Central memory CD8-positive, alpha-beta T cell (primary cell): ENCODE results near the gene C16orf74.

ENCODE experiments used
- ATAC-seq: fragments of 150-1000 bp; cut with Tn5 transposase; replicated peaks from 2 replicates; pipeline ENCODE4 v1.10.0; 2022; ENCODE audit warnings: mild to moderate bottlenecking, moderate FRiP score, moderate number of reproducible peaks; ENCODE audit not compliant: poor library complexity, severe bottlenecking; ENCODE audit errors: extremely low read depth
- DNase-seq, 2 donors: peaks; one replicate each; pipeline ENCODE4 v3.0.0; 2021; ENCODE audit warnings: low spot score in 2 of 2
- H3K27ac Mint-ChIP-seq: one replicate; pipeline ENCODE4 v1.8.0; 2022; ENCODE audit warnings: low read depth, mild to moderate bottlenecking, moderate library complexity, mixed read lengths
- H3K27me3 Mint-ChIP-seq: one replicate; pipeline ENCODE4 v1.8.0; 2022; ENCODE audit warnings: mixed read lengths
- H3K36me3 Mint-ChIP-seq: one replicate; pipeline ENCODE4 v1.8.0; 2022; ENCODE audit warnings: mild to moderate bottlenecking, moderate library complexity, mixed read lengths; ENCODE audit not compliant: insufficient read depth
- H3K4me1 Mint-ChIP-seq: one replicate; pipeline ENCODE4 v1.8.0; 2022; ENCODE audit warnings: mixed read lengths
- H3K4me3 Mint-ChIP-seq: one replicate; pipeline ENCODE4 v1.8.0; 2022; ENCODE audit warnings: mild to moderate bottlenecking, moderate library complexity, mixed read lengths
- H3K9me3 Mint-ChIP-seq: one replicate; pipeline ENCODE4 v1.8.0; 2022; ENCODE audit warnings: mixed read lengths

The C16orf74 gene

GRCh38 chr16:85663891-85664321 lies 87.0 kb downstream of the C16orf74 start:
- peaks cover 44% of the 10 kb centered on the region for H3K36me3 Mint-ChIP-seq
- H3K9me3 Mint-ChIP-seq = no peaks in the 10 kb centered on the region
- no peak overlapping the region for H3K27ac Mint-ChIP-seq
- no peaks in the 10 kb centered on the region for H3K27me3 Mint-ChIP-seq
- H3K4me3 Mint-ChIP-seq = no peak overlapping the region
- DNase-seq = no peak
- ATAC-seq = no peak
- H3K4me1 Mint-ChIP-seq = peaks cover 11% of the 10 kb centered on the region

GRCh38 chr16:85662976-85663830 lies 87.7 kb downstream of the C16orf74 start:
- no peaks in the 10 kb centered on the region for H3K9me3 Mint-ChIP-seq
- no peaks in the 10 kb centered on the region for H3K27me3 Mint-ChIP-seq
- H3K36me3 Mint-ChIP-seq = peaks cover 45% of the 10 kb centered on the region
- H3K27ac Mint-ChIP-seq = peak overlapping the region; percentile 65
- no peak overlapping the region for H3K4me3 Mint-ChIP-seq
- ATAC-seq (no peak), DNase-seq (no peak)
- peaks cover 11% of the 10 kb centered on the region for H3K4me1 Mint-ChIP-seq

GRCh38 chr16:85662482-85662812 lies 88.4 kb downstream of the C16orf74 start:
- Mint-ChIP-seq H3K4me1 (peaks cover 11% of the 10 kb centered on the region), H3K27ac (peak overlapping the region; percentile 65)

GRCh38 chr16:85661740-85662481 lies 89.0 kb downstream of the C16orf74 start:
- ATAC-seq (no peak), DNase-seq (no peak)
- Mint-ChIP-seq H3K4me3 (no peak overlapping the region), H3K9me3 (no peaks in the 10 kb centered on the region), H3K27ac (no peak overlapping the region), H3K4me1 (peaks cover 11% of the 10 kb centered on the region), H3K36me3 (peaks cover 55% of the 10 kb centered on the region), H3K27me3 (no peaks in the 10 kb centered on the region)

More at GRCh38 chr16:85662482-85662812, 88.4 kb downstream of the C16orf74 start:
- no peak for DNase-seq
- peaks cover 51% of the 10 kb centered on the region for H3K36me3 Mint-ChIP-seq
- no peaks in the 10 kb centered on the region for H3K27me3 Mint-ChIP-seq
- no peaks in the 10 kb centered on the region for H3K9me3 Mint-ChIP-seq
- H3K4me3 Mint-ChIP-seq = no peak overlapping the region
- no peak for ATAC-seq

GRCh38 chr16:85660843-85661739 lies 89.8 kb downstream of the C16orf74 start:
- H3K27ac Mint-ChIP-seq = no peak overlapping the region
- H3K4me3 Mint-ChIP-seq = no peak overlapping the region
- DNase-seq (no peak), ATAC-seq (no peak)
- H3K9me3 Mint-ChIP-seq = no peaks in the 10 kb centered on the region
- peaks cover 11% of the 10 kb centered on the region for H3K4me1 Mint-ChIP-seq
- peaks cover 56% of the 10 kb centered on the region for H3K36me3 Mint-ChIP-seq
- H3K27me3 Mint-ChIP-seq = no peaks in the 10 kb centered on the region

- Mint-ChIP-seq H3K27me3 (no peaks in the 10 kb centered on the region), H3K36me3 (peaks cover 51% of the 10 kb centered on the region), H3K4me1 (peaks cover 11% of the 10 kb centered on the region), H3K27ac (peak overlapping the region; percentile 52), H3K4me3 (no peak overlapping the region), H3K9me3 (no peaks in the 10 kb centered on the region)
- ATAC-seq (peak; percentile 49), DNase-seq (peak; percentile 43 to 57)
Measured at GRCh38 chr16:85659805-85660511, 90.9 kb downstream of the C16orf74 start.

- Mint-ChIP-seq H3K27me3 (no peaks in the 10 kb centered on the region), H3K4me3 (no peak overlapping the region), H3K36me3 (peaks cover 53% of the 10 kb centered on the region), H3K27ac (peak overlapping the region; percentile 52), H3K9me3 (no peaks in the 10 kb centered on the region), H3K4me1 (peaks cover 11% of the 10 kb centered on the region)
- no peak for ATAC-seq
- DNase-seq = no peak
Measured at GRCh38 chr16:85659336-85659735, 91.6 kb downstream of the C16orf74 start.

- no peak overlapping the region for H3K27ac Mint-ChIP-seq
- peaks cover 11% of the 10 kb centered on the region for H3K4me1 Mint-ChIP-seq
- DNase-seq = no peak
- peaks cover 49% of the 10 kb centered on the region for H3K36me3 Mint-ChIP-seq
- H3K9me3 Mint-ChIP-seq = no peaks in the 10 kb centered on the region
- H3K27me3 Mint-ChIP-seq = no peaks in the 10 kb centered on the region
- ATAC-seq = no peak
- no peak overlapping the region for H3K4me3 Mint-ChIP-seq
Measured at GRCh38 chr16:85658504-85659326, 92.2 kb downstream of the C16orf74 start.

- ATAC-seq (no peak), DNase-seq (no peak)
- peaks cover 11% of the 10 kb centered on the region for H3K4me1 Mint-ChIP-seq
- peaks cover 44% of the 10 kb centered on the region for H3K36me3 Mint-ChIP-seq
- no peaks in the 10 kb centered on the region for H3K27me3 Mint-ChIP-seq
- no peaks in the 10 kb centered on the region for H3K9me3 Mint-ChIP-seq
- no peak overlapping the region for H3K27ac Mint-ChIP-seq
- H3K4me3 Mint-ChIP-seq = no peak overlapping the region
Measured at GRCh38 chr16:85657996-85658395, 92.9 kb downstream of the C16orf74 start.
